Activated T-cell treated with anti-CD3 and anti-CD28 coated beads for 4 hours (primary cell): ENCODE data around the gene VWA3B.
"Not testable (repeated sequence)": the region's sequence is repeated elsewhere in the genome, so short reads cannot be mapped to it uniquely, and the experiment has no call there.

Experiments used
- DNase-seq: peaks from one replicate; pipeline ENCODE4 v3.0.0-alpha.2; 2020

VWA3B gene

DNA sequence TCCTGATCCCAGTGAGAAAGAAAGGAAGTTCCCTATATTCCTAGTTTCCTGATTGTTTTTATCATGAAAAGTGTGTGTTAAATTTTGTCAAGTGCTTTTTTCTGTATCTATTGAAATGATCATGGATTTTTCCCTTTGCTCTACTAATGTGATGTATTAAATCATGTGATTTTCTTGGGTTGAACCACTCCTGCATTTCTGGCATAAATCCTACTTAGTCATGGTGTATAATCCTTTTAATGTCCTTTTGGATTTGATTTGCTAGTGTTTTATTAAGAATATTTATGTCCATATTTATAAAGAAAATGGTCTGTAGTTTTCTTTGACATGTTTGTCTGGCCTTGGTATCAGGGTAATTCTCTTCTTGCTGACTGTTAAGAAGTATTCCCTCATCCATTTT is 171.9 kb downstream of the VWA3B start:
- no peak for DNase-seq

DNA sequence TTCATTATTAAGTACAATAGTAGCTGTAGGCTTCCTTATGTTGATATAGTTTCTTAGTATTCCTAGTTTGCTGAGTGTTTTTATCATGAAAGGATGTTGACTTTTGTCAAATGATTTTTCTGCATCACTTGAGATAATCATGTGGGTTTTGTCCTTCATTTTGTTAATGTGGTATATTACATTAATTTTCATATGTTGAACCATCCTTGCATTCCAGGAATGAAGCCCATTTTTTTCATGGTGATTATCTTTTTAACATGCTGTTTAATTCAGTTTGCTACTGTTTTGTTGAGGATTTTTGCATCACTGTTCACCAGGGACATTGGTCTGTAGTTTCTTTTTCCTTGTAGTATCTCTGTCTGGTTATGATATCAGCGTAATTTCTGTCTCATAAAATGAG is 176.4 kb downstream of the VWA3B start:
- DNase-seq, result no peak

DNA sequence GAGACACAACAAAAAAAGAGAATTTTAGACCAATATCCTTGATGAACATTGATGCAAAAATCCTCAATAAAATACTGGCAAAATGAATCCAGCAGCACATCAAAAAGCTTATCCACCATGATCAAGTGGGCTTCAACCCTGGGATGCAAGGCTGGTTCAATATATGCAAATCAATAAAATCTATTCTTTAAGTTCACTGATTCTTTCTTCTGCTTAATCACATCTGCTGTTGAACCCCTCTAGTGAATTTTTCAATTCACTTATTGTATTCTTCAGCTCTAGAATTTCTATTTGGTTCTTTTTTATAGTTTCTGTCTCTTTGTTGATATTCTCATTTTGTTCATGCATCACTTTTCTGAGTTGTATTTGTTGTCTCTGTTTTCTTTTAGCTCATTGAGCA is 181.3 kb downstream of the VWA3B start:
- not testable (repeated sequence) for DNase-seq

DNA sequence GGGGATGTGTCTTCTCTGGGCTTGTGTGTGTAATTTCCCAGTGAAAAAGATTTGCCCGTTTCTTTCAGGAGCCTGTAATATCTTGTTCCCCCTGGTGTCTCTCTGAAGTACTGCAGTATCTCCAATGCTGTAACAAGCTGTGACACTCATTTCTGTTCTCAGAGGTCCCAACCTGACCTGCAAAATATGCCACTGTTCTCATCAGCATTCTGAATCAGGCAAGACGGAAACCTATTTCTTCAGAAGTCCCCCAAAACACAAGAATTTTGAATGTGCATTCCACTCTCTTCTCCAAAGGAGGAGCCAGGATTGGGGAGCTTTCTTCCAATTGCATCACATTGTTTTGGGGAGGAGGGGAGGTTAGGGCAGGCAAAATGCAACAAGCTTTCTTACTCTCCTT is 182.3 kb downstream of the VWA3B start:
- no peak for DNase-seq

DNA sequence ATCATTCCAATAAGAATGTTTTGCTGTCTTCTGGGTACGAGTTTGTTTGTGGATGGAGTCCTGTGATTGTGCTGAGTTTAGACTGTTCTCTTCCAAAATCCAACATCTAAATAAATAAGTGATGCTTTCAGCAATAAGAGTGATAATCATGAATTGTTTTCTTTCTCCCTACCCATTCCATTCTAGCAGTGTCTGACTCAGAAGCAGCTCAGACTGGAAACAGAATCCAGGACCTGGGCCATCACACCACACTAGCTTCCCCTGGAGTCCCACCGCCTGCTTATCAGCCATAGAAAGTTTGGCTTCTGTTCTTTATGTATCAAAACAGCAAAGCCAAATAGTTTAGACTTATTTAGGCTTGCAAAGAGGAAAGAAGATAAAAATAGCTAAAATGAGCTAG is 182.9 kb downstream of the VWA3B start:
- no peak for DNase-seq

DNA sequence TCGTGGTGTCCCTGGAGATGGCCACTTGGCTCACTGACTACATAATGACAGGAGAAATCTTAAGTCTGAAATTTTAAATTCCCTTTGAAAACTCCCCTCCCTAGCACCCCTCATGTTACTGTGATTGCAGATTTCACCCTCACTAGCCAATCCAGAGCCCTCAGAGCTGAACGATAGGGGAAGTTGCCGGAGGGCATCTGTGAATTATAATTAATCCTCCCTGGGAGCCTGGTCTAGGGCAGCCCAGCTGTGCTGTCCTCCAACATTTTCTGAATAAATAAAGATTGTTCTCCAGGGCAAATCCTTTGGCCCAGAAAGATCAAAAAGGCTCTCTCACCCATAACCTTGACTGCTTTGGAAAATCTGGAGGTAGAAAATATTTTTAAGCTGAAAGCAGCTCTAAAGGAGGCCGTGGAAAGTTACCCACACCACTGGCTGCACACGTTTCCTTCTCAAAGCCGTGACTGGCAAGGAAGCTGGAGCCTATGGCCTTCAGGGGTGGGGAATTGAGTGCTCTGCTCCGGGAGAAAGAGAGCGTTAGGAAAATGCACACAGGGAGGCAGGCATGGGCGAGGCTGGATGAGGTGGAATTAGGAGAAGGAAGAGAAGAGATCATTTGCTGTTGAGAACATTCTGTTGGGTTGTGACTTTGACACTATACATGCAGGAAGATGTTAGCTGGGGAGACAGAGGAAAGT is 190.3 kb downstream of the VWA3B start:
- DNase-seq, result no peak

DNA sequence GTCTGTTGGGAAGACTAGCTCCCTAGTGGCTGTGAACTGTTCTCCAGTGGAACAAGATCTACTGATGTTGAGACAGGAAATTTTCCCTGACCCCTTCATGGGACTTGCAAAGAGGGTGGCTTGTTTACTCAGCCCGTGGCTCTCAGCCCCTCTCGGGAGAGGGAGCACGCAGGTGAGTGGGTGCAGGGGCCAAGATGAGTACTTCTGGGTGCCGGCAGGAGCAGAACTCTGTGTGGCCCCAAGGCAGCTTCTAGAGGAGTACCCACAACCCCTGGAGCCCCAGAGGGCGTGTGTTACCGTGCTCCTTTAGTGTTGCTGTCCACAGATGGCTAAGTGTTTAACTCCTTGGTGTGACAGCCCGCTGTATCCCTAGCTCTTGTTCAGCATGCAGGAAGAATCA is 191.1 kb downstream of the VWA3B start:
- no peak for DNase-seq

DNA sequence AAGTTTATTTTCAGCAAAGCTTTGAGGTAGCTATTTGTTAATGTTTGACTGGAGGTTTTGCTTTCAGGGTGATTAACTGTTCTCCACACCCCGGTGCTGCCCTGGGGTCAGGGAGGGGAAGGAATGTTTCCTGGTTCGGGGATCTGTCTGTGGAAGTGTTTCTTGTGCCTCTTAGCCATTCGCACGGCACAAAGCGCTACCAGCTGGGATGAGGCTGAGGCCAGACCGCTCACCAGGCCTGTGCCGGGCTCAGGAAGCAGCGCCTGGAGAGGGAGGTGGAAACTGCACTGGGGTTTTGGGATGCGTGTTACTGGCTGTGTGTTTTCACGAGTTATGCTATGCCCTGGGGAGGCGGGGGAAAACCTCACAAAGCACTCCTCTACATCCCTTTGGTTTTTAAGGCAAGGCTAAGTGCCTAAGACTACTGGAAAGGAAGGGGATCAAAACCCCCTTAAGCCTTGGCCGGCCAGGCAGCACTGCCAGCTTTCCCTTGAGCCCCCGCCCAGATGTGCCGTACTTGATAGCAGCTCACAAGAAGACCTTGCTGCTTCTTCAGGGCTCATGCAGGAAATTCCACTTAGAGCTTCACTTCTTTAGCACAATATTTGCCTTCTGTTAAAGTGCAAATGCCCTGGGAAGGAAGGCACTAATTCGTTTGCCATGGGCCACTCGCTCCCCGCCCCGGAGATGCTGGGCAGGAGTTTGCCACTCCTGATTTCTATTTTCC is 193.6 kb downstream of the VWA3B start:
- no peak for DNase-seq

DNA sequence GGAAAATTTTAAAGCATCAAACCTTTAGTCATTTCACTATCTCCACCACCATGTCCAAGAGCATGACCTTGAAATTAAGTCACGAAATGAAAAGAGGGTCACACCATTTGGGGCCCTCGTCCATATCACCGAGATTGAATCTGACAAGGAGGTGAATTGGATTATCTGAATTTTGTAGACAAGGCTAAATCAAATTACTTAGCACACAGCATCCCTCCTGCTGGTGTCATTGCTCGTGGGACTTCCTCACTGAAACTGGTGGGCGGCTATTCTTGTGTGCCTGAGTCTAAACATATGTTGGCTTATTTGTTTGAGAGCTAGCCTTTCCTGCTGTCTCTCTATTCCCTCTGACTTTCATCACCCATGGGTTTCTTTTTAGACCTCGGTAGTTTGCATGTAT is 194.6 kb downstream of the VWA3B start:
- DNase-seq, result no peak

DNA sequence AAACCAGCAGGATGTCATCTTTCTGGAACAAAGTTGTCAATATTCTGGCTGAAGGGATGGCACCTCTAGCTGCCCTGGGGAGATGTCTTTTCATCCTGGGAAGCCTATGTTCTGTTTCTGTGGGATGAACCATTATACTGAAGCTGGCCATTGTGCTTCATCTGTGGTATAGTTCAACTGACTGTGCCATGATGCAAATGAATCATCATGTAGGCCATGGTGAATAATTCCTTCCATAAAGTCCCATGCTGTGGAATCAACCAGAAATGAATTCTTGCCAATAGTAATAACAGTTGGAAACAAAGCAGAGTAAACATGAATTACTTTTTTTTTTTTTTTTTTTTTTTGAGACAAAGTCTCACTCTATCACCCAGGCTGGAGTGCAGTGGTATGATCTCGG is 195.1 kb downstream of the VWA3B start:
- no peak for DNase-seq

DNA sequence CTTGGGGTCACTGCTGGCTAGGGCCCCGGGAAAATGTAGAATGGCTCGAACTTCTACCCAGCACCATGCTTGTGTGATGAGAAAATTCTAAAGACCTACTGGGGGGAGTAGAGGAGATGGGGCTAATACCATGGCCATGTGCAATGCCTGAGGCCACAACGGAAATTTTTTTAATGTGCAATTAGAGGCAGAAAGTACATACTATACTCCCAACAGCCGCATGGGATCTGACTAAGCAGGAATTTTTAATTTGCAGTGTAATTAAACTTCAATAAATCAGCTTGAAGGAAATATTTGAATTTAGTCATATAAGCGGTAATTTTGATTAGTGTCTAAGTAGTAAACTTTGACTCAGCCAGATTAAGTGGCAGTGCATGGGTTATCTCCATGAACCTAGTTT is 206.1 kb downstream of the VWA3B start:
- DNase-seq, result no peak

DNA sequence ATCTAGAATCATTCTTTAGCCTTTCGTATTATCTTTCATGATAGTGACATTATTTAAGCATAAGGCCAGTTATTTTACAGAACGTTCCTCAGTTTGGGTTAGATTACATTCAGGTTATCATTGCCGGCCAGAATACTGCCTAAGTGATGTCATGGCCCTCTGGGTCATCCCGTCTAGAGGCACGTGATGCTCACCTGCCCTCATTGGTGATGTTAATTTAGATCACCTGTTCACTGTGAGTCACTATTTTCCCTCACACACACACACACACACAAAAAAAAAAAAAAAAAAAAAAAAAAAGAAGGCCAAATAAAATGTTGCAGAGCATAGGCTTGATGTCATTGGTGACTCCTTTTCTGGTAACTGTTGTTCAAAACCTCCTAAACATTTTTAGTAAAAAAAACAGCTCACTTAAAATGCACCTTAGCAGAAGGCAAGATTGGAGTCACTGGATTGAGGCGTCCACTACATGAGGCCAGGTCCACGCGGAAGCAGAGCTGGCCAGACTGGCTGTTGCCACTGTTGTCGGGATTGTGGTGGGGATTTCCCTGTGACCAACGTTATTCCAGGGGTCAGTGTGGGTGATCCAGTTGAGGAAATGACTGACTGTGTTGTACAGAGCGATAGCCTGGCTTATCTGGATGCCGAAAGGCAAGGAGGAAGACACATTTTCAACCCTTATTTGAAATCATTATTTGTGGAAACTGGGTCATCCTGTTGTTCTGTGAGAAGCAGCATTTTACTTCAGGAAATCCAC is 207.1 kb downstream of the VWA3B start:
- DNase-seq, result no peak

DNA sequence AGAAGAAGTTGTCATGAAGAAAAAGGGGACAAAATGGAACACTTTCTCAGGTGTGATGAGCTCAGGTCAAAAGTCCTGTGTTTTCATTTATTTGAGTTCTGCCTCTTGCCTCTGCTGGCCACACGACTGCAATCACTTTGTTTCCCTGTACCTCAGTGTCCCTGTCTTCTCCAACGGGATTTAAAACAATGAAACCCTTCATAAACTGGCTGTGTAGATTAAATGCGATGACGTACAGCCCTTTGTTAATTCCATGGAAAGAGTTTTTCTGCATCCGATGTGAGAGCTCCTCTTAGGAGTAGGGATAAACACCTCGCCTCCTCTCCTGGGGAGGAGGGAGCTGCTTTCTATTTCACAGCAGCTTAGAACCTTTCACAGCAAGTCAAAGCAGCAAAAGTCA is 207.7 kb downstream of the VWA3B start:
- DNase-seq, result no peak

DNA sequence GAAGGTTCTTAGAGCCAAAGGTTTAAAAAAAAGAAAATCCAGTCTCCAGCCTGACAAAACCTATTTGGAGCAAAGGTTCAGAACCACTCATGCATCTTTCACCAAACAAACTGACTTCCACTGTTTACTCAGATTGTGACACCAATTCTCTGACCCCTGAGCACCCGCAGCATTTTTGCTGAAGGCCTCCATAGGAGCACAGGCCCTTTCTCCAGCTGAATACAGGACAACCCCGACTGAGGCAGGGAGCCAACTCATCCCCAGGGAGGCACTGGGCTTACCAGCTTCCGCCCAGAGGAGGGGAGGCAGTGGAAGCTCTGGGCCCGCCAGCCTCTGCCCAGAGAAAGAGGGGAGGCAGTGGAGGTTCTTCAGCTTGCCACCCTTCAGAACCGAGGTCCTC is 208.3 kb downstream of the VWA3B start:
- no peak for DNase-seq

DNA sequence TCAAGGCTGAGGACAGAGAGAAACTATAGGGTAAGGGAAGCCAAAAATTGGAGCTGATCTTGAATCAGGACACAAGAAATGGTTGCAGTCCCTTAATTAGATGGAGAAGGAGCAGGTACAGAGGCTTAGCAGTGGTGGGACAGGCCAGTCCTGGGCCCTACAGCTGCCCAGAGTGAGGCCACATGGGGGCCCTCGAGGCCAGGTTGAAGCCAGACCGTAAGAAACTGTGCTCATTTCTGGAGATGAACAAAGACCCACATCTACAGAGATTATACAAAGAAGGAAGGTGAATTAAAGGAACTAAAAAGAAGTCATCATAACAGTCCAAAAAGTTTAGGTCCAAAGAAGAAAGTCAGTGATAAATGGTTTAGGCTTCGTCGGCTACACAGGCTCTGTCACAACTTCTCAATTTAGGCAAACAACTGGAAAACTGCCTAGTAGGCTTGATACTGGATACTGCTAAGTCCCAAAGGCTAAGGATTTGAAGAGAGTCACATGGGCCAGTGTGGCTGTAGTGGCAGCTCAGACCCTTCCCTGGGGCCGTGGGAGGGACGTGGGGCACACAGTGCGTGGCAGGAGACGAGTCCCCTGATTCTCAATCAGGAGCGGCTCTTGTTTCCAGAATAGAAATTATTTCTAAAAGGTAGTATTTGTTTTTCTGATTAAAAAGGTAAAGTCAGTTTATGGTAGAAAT is 208.9 kb downstream of the VWA3B start:
- no peak for DNase-seq

DNA sequence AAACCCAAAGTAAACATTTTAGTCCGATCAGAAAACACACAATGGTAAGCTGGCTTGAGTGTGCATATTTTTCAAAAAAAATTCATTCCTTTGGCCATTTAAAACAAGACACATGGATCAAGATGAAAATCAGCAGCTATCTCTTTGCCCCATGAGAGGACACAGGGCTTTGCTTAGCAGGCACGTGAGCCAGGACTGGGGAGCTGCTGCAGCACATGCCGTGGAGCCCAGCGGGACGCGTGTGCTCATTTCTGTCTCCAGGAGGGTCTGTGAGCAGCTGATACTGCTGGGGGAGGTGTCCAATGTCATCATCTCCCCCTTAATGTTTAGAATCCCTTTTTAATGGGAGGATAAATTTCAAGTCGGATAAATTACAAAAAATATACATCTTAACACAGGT is 209.5 kb downstream of the VWA3B start:
- DNase-seq, result no peak

DNA sequence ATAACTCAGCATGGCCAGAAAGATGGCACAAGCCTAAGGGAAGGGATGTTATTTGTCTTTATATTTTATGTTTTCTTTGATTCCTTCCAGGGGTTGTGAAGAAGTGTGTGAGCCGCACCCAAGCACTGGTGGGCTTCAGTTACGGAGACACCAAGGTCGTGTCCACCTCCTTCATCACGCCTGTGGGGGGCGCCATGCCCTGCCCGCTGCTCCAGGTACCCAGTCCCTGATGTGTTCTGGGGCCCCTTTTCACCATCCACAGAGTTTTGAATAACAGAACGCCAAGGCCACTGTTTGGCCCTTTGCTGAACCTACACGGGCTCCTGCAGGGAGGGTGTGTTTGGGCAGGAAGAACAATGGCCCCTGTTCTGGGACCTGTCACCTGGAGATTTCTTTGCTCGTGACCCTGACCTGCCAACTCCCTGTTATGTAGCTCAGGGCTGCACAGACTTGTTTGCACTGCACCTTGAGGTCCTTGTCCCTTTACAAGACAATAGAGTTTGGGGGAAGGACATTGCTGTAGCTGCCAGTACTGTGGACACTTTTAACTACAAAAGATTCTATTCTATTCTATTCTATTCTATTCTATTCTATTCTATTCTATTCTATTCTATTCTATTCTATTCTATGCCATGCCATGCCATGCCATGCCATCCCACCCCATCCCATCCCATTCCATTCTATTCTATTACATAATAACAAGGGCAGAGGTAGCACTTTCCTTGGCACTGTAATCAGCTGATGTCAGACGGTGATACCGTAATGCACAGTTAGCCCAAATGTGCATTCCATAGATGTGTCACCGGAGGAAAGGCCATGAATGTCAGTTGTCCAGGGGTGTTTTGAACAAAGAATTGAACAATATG is 211.1 kb downstream of the VWA3B start:
- no peak for DNase-seq

DNA sequence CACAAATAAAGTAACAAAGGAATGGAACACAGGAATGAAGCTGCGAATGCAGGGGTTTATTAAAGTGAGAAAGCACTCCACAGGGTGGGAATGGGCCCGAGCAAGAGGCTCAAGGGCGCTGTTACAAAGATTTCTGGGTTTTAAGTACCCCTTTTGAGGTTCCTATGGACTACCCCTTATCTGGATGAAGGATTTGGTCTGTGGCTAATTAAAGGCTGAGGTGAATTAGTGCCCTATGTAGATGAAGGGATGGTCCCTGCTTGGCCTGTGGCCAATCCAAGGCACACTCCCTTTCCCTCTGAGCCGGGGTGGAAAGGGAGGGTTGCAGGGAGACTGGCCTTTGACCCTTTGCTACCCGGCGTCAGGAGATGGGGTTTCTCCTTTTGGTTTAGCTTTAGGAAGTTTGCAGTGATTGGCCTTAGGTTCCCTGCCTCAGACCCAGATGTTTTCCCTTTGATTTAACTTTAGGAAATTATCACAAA is 211.8 kb downstream of the VWA3B start:
- DNase-seq, result no peak

DNA sequence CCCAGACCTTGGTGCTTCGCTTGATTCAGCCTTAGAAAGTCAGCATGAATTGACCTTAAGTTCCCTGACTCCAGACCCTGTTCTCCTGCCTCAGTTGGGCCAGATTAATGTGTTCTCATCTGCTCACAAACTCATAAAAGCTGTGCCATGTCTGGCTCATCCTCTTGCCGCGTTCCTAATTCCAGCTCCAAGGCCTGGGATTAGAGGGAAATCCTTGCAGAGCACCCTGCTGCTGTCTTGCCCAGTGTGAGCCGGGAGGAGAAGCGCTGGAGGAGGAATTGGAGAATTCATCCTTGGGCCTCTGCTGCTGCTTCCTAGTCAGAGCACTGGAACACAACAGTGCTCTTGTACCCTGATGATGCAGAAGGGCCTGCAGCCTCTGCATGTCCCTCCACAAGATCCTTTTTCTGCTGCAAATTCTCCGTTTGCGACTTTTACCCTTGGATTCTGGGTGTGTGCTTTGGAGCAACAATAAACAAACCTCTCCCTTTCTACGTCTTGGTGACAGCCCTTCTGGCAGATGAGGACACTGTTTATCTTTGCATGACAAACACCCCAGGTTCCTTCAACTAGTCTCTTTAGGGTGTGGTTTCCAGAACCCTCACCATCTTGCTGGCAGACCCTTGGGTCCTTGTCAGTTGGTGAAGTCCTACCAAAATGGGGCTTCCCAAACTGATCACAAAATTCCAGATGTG is 212.4 kb downstream of the VWA3B start:
- DNase-seq, result no peak

DNA sequence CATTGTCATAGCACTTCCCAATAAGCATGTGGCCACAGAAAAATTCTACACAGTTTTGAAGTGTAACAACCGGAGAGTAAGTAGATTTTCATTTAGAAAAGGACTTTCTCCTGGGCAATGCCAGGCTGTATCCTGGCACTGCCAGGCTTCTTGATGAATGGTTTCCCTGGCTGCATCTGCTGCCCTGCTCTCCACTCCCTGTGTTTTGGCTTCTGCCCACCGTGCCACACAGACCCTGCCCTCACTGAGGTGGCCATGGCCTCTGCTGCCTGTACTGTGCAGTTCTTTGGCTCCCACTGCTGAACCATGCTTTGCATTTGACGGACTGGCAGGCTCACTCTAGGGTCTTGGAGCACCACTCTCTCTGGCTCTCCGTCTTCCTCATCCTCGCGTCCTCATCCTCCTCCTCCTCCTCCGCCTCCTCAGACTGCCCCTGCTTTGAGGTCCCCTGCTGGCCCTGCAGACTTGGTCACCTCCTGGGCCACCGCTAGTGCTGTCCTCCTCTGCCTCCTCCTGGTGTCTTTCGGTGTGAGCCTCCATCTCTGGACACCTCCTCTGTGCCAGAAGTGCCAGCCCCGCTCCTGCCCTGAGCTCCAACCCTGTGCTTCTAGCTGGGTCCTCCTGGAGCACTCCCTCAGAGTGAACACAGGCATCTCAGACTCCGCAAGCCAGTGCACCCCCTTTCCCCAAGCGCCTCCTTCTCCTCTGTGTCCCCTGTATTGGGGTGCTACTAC is 213.3 kb downstream of the VWA3B start:
- no peak for DNase-seq

DNA sequence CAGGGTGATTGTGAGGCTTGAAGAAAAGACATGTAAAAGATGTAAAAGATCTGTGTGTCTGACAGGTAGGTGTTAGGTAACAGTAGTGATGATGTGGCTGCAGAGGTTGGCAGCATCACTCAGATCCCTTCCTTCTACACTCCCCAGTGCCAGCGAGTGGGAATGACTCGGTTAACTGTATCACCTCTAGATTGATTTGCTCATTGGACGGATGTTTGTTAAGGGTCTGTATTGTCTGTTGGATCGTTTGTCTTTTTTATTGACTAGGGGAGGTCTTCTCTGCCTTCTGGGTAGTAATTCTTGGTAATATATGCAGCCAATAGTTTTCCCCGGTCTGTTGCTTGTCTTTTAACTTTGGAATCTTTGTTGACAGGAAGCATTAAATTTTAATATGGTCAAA is 214.5 kb downstream of the VWA3B start:
- DNase-seq, result no peak
